ENCODE data around the gene NACC1.

Gene NACC1
- total RNA-seq = 31.5 reads per million, percentile 57 among the genes with 10 or more reads in this experiment

DNA sequence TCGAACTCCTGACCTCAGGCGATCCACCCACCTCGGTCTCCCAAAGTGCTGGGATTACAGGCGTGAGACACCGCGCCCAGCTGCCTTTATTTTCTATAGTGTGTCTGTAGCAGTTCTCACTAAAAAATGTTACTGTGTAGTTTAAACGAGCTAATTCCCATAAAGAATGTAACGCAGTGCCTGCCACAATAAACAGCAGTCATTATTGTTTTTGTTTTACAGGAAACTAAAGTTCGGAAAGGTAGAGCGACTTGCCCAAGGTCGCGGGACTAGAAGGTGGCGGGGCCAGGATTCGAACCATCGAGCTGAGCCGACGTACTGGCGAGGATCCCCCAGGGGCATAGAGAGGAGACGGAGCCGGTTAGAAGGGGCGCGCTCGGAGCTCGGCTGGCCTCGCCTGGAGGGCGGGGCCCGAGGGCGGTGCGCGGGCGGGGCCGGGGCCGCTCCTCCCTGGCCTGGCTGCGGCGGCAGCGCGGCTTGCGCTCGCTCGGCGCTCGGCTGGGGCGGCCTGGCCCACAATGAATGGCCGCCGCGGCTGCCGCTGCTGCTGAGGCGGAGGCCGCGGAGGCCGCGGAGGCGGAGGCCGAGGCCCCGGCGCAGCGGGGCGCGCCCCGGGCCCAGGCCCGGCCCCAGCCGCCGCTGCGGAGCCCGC lies at the start of gene NACC1:
Gene NACC1, plus strand, starts transcription at position 493 of the 652 bp plus-strand sequence. CDS start 16,944 bp downstream, outside the sequence.
- DNase-seq = peak; percentile 79

DNA sequence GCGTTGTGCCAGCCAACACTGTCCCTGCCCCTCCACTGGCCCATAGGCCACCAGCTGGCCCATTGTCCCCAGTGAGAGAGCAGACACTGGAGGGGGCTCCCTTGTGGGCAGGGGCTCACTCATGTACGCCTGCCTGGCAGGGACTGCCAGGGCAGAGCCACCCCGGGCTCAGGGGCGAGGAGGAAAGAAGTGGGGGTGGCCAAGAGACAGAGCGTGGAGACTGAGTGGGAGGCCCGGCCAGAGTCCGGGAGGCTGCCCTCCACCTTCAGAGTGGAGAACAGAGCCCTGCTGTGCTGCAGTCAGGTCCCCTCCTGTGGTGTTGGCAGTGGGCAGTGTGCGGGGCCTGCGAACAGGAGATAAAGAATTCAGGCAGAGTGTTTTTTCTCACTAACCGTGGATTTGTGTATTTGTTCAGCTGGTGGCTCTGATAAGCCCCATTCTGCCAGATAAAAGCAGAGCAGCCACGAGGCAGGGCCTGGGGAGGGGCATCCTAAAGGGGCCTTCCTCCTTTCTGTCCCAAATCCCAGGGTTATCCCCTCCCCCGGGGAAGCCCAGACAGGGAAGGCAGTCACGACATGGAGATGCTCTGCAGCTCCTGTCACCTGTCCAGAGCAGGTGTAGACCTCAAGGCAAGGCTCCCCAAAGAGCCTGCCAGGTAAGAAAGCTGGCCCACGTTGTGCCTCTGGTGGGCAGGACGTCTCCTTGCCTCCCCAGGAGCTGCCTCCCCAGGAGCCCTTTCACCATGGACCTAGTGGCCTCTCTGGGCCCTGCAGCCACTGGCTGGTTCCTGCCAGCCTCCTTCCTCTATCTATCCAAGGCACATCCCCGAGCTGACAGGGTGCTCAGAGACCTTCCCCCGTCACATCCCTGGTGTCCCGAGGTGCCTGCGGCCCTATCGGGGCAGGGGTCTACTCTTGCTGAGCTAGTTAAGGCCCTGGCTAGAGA lies 48.4 kb upstream of the NACC1 start:
- no peak for DNase-seq

- DNase-seq = no peak
Measured at GRCh38 chr19:13070425-13071140, 47.5 kb upstream of the NACC1 start.

- no peak for DNase-seq
Measured at GRCh38 chr19:13071444-13072187, 46.4 kb upstream of the NACC1 start.

DNA sequence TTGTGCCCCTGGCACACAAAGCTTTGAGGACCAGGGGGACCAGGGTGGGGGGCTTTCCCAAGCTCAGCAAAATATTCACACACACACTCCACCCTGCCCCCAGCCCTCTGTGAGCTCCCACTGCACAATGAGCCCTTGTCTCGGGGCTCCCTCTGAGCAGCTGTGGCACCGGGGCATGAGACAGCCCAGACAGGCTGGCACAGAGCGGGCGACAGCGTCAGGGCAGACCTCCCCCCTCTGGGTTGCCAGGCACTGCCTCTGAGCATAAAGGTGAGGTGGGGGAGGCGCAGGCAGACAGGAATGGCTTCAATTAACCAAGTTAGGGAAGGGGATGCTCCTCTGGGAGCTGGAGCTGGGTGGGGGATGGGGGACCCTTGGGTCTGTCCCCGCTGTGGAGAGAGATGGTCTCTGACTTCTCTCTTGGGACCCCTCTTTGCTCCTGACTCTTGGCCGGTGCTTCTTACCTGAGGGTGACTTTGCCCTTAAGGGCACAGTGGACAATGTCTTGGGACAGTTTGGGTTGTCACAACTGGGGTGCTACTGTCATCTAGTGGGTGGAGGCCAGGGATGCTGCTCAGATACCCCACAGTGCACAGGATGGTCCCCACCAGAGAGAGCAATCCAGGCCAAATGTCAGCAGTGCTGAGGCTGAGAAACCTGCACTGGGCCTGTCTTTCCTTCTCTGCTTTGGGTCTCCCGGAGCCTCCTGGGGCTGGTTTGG lies 45.7 kb upstream of the NACC1 start:
- DNase-seq = no peak

- DNase-seq = no peak
Measured at GRCh38 chr19:13073263-13073662, 44.8 kb upstream of the NACC1 start.

GRCh38 chr19:13074378-13074777 lies 43.7 kb upstream of the NACC1 start:
- no peak for DNase-seq

GRCh38 chr19:13076320-13076719 lies 41.7 kb upstream of the NACC1 start:
- DNase-seq = no peak

DNA sequence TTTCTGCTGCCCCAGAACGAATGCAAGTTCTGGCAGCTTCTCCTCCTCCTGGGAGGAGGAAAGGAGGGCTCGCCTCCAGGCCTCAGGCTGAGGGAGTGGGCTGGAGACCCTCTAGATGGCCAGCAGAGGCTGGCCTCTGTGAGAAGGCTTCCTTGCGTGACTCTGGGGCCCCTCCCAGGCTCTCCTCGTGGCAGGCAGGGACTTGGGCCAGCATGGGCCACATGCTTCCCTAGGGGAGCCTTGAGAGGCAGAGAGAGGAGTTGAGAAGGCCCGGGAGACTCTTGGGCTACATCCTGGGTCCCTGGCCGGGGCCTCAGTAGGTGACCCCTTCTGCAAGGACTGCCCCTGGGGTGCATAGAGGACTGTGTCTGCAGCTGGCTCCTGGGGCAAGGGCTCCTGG lies 41.3 kb upstream of the NACC1 start:
- no peak for DNase-seq

- DNase-seq = no peak
Measured at GRCh38 chr19:13077240-13077639, 40.8 kb upstream of the NACC1 start.

- no peak for DNase-seq
Measured at GRCh38 chr19:13078381-13078780, 39.7 kb upstream of the NACC1 start.

DNA sequence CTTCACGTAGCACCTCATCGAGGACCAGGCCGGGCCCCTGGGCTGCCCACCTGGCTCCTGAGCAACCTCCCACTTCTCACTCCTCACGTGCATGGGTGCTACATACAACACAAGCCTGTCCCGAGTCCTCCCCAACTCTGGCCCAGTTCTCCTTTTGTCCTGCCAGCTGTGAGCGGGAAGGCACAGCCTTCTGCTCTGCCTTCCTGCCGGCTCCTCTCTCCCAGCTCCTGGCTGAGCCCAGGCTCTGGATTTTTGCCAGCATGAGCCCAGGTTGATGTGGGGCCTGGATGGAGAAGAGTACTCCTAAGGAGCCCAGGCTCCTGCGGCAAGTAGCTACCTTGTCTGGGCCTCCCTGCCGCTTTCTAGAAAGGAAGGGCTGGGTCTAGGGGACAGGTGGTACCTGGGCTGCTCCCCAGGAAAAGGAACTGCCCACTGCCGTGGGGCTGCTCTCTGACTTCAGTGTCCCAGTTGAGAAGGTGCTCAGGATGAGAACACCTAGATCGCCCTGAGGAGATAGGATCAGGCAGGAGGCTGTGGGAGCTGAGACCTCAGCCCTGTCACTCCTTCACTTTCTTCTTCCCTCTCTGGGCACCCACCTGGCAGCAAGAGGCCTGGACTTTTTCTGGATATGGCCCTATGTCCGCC lies 39.0 kb upstream of the NACC1 start:
- no peak for DNase-seq

GRCh38 chr19:13079542-13079986 lies 38.5 kb upstream of the NACC1 start:
- no peak for DNase-seq

- DNase-seq = no peak
Measured at GRCh38 chr19:13082192-13083007, 35.7 kb upstream of the NACC1 start.

DNA sequence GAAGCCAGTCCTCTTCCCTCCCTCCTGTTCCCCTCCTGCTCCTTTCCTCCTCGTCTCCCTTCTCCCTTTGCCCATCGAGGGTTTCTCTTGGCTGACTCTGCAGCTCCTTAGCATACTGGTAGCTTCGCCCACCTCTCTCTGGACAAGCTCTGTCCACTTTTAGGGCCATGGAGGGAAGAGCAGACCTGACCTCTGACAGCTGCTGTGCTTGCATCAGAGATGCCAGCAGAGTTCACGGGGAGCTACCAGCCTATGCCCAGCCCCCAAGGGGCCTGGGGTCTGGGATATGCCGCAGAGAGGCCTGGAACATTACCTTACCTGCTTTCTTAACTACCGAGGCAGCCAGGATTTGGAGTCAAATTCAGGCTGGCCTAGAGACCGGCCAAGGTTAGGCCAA lies 35.1 kb upstream of the NACC1 start:
- DNase-seq = no peak

DNA sequence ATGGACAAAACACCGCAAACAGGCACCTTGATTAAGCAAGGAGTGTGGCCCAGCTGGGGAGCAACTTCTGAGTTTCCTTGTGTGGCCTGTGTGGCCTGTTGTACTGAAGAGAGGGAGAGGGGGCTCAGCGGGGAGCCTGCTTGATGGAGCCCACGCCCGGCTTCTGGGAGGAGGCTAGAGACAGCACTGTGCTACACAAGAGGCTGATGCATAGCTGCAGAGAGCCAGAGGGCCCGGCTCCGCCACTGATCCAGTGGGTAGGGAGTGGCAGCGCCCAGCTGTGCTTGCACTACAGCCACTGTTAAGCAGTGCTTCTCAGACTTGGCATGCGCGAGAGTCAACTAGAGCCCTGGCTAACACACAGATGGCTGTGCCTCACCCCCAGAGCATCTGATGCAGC lies 34.4 kb upstream of the NACC1 start:
- no peak for DNase-seq

DNA sequence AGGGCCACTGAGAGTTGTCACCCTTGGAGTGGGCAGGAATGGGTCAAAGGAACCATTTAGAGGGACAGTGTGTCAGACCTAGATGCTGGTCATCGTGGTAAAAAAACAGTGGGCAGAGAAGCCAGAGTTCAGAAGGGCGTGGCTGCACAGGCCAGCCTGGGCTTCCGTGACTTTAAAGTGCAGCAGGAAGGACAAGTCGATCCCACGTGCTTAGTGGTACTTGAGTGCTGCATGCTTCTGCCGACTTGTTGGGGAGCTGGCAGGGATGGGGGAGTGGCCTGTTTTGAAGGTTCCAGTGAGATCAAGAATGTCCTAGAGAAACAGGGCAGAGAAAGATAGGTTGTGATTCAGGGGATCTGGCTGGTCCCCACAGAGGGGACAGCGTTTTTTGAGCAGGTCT lies 32.4 kb upstream of the NACC1 start:
- DNase-seq = no peak

DNA sequence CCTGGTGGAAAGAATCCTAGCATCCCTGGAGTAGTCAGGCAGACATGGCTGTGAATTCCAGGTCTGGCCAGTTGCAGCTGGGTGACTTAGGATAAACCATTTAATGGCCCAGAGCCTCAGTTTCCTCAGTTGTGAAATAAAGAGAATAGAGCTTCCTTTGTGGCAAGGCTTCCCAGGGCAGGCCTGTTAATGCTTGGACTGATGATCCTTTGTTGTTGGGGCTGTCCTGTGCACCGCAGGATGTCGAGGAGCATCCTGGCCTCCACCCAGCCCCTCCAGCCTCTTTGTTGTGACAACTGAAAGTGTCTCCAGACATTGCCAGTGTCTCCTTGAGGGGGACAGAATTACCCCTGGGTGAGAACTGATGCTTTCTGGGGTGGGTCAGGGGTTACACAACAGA lies 31.7 kb upstream of the NACC1 start:
- no peak for DNase-seq

GRCh38 chr19:13087295-13087694 lies 30.8 kb upstream of the NACC1 start:
- no peak for DNase-seq

GRCh38 chr19:13087795-13088537 lies 30.1 kb upstream of the NACC1 start:
- no peak for DNase-seq
